ENCODE results near the gene RAD51B. TPM values are rescaled to one million over a fixed set of nuclear protein-coding genes. Genes with fewer than 3 reads are reported as not detected.

The RAD51B gene
- total and polyA plus RNA-seq, 8 donors: 1.8 to 30.7 (median 15.3) TPM

- intact Hi-C loops (cut with DNase I; ENCODE audit: low total_unique reads): no loop called here
- Histone ChIP-seq H3K9me3 (peaks cover 0 to 9% (median 0%) of the 10 kb centered on the region in 4 donors), H3K4me1 (peaks cover 10 to 48% (median 31%) of the 10 kb centered on the region in 4 donors), H3K36me3 (no peaks in the 10 kb centered on the region), H3K4me3 (no peak overlapping the region), H3K27ac (peak overlapping the region; percentile 74 to 86 (median 81)), H3K27me3 (no peaks in the 10 kb centered on the region)
- no peak for DNase-seq
- TF ChIP-seq CTCF (IDR thresholded peaks at IDR 0.05) (no peak), EP300 (IDR thresholded peaks at IDR 0.05) (no peak), POLR2AphosphoS5 (IDR thresholded peaks at IDR 0.05) (no peak), POLR2A (IDR thresholded peaks at IDR 0.05) (no peak)
- 34 to 65% (median 53%) methylated on average over 4 of the region's 4 CpGs for WGBS, 5 donors
Measured at GRCh38 chr14:68306265-68306933, 486.8 kb downstream of the RAD51B start.

GRCh38 chr14:68306934-68307789, 487.6 kb downstream of the RAD51B start:
- TF ChIP-seq POLR2AphosphoS5 (IDR thresholded peaks at IDR 0.05) (peak in 2 of 3 donors; percentile 7 to 27), POLR2A (IDR thresholded peaks at IDR 0.05) (no peak), EP300 (IDR thresholded peaks at IDR 0.05) (no peak)
- Histone ChIP-seq H3K36me3 (no peaks in the 10 kb centered on the region), H3K4me3 (no peak overlapping the region), H3K27me3 (no peaks in the 10 kb centered on the region), H3K4me1 (peaks cover 10 to 48% (median 31%) of the 10 kb centered on the region in 4 donors), H3K27ac (peak overlapping the region; percentile 74 to 86 (median 81)), H3K9me3 (peaks cover 0 to 7% (median 0%) of the 10 kb centered on the region in 4 donors)
- intact Hi-C loops (cut with DNase I; ENCODE audit: low total_unique reads): no loop called here
- DNase-seq: peak; percentile 76 to 91
- 23 to 56% (median 46%) methylated on average over 8 of the region's 8 CpGs for WGBS, 5 donors

GRCh38 chr14:68307790-68308168, 488.2 kb downstream of the RAD51B start:
- 40 to 49% (median 45%) methylated on average over 4 of the region's 4 CpGs for WGBS, 5 donors
- peak in 1 of 2 donors; percentile 77 for DNase-seq
- H3K36me3 ChIP-seq: no peaks in the 10 kb centered on the region
- H3K4me1 ChIP-seq: peaks cover 10 to 48% (median 31%) of the 10 kb centered on the region in 4 donors
- peak overlapping the region; percentile 74 to 86 (median 81) for H3K27ac ChIP-seq
- no peak overlapping the region for H3K4me3 ChIP-seq
- H3K27me3 ChIP-seq: no peaks in the 10 kb centered on the region
- peak in 1 of 3 donors; percentile 3 for TF ChIP-seq POLR2AphosphoS5 (IDR thresholded peaks at IDR 0.05)
- no peak for TF ChIP-seq EP300 (IDR thresholded peaks at IDR 0.05)
- no peak for TF ChIP-seq CTCF (IDR thresholded peaks at IDR 0.05)
- intact Hi-C loops (cut with DNase I; ENCODE audit: low total_unique reads): no loop called here
- peaks cover 0 to under 1% (median 0%) of the 10 kb centered on the region in 4 donors for H3K9me3 ChIP-seq

- Histone ChIP-seq H3K27ac (peak overlapping the region in 4 of 5 donors; percentile 74 to 86 (median 80)), H3K4me1 (peaks cover 10 to 48% (median 32%) of the 10 kb centered on the region in 4 donors), H3K27me3 (no peaks in the 10 kb centered on the region)
Measured at GRCh38 chr14:68308726-68309520, 489.3 kb downstream of the RAD51B start.

More at GRCh38 chr14:68308726-68309520, 489.3 kb downstream of the RAD51B start:
- Histone ChIP-seq H3K9me3 (no peaks in the 10 kb centered on the region), H3K36me3 (no peaks in the 10 kb centered on the region), H3K4me3 (no peak overlapping the region)
- intact Hi-C loops (cut with DNase I; ENCODE audit: low total_unique reads): no loop called here
- DNase-seq: no peak
- TF ChIP-seq POLR2A (IDR thresholded peaks at IDR 0.05) (no peak), EP300 (IDR thresholded peaks at IDR 0.05) (no peak), POLR2AphosphoS5 (IDR thresholded peaks at IDR 0.05) (no peak), CTCF (IDR thresholded peaks at IDR 0.05) (no peak)
- 57 to 75% (median 63%) methylated on average over 6 of the region's 6 CpGs for WGBS, 5 donors
